GM06990 (cell line): ENCODE measurements around the gene KAT8.

ENCODE experiments used
- DNase-seq: peaks from one replicate; pipeline ENCODE4 v3.0.0-alpha.2; 2011; ENCODE audit not compliant: insufficient read length; ENCODE audit errors: extremely low read depth
- H3K27me3 ChIP-seq: replicated peaks from 2 replicates; pipeline ENCODE4 v1.6.0; 2011; ENCODE audit warnings: low read length; ENCODE audit not compliant: control insufficient read depth, insufficient read depth
- H3K36me3 ChIP-seq: 2 replicates; pipeline ENCODE4 v1.5.1; 2011; ENCODE audit warnings: low read length; ENCODE audit not compliant: control insufficient read depth, insufficient read depth
- H3K4me3 ChIP-seq: replicated peaks from 2 replicates; pipeline ENCODE4 v1.5.1; 2011; ENCODE audit warnings: low read depth, mild to moderate bottlenecking, control low read depth, low read length
- CTCF ChIP-seq: IDR thresholded peaks from 2 replicates; pipeline ENCODE4 v1.5.1; 2011; ENCODE audit warnings: low read length, control low read depth, mild to moderate bottlenecking, inconsistent platforms; ENCODE audit not compliant: insufficient read depth, poor library complexity, severe bottlenecking

KAT8 gene

GRCh38 chr16:31120129-31120528, 2.7 kb downstream of the KAT8 start:
- Histone ChIP-seq H3K27me3 (no peaks in the 10 kb centered on the region), H3K4me3 (no peak overlapping the region), H3K36me3 (peaks cover 8% of the 10 kb centered on the region)
- DNase-seq, result no peak
- no peak for TF ChIP-seq CTCF

- TF ChIP-seq CTCF, result no peak
- no peak for DNase-seq
- no peaks in the 10 kb centered on the region for H3K27me3 ChIP-seq
- H3K36me3 ChIP-seq, result peaks cover 12% of the 10 kb centered on the region
- H3K4me3 ChIP-seq, result no peak overlapping the region
Observed at GRCh38 chr16:31125844-31126243, 8.4 kb downstream of the KAT8 start.

- H3K36me3 ChIP-seq, result peaks cover 10% of the 10 kb centered on the region
Observed at GRCh38 chr16:31127182-31127581, 9.7 kb downstream of the KAT8 start.

GRCh38 chr16:31128711-31129567, 11.5 kb downstream of the KAT8 start:
- Histone ChIP-seq H3K36me3 (peaks cover 10% of the 10 kb centered on the region), H3K4me3 (no peak overlapping the region), H3K27me3 (no peaks in the 10 kb centered on the region)
- no peak for TF ChIP-seq CTCF
- no peak for DNase-seq

More at GRCh38 chr16:31127182-31127581, 9.7 kb downstream of the KAT8 start:
- TF ChIP-seq CTCF, result no peak
- H3K4me3 ChIP-seq, result no peak overlapping the region
- no peaks in the 10 kb centered on the region for H3K27me3 ChIP-seq
- no peak for DNase-seq

- no peak overlapping the region for H3K4me3 ChIP-seq
- no peak for TF ChIP-seq CTCF
- DNase-seq, result no peak
- H3K27me3 ChIP-seq, result no peaks in the 10 kb centered on the region
- peaks cover 10% of the 10 kb centered on the region for H3K36me3 ChIP-seq
Observed at GRCh38 chr16:31129568-31130335, 12.3 kb downstream of the KAT8 start.
